Mesendoderm (in vitro differentiated cells): Measurements from ENCODE around the gene MS4A1.

Experiments
- DNase-seq: peaks from one replicate; pipeline ENCODE4 v3.0.0; 2013
- H2AK5ac ChIP-seq: 2 replicates; pipeline ENCODE4 v1.6.1; 2013; ENCODE audit warnings: low read length, inconsistent platforms
- H2BK120ac ChIP-seq: 2 replicates; pipeline ENCODE4 v1.6.1; 2013; ENCODE audit warnings: low read depth, mild to moderate bottlenecking, low read length, moderate library complexity, mixed read lengths
- H2BK15ac ChIP-seq: replicated peaks from 2 replicates; pipeline ENCODE4 v1.6.1; 2013; ENCODE audit warnings: low read depth, mild to moderate bottlenecking, moderate library complexity
- H2BK5ac ChIP-seq: 2 replicates; pipeline ENCODE4 v1.6.1; 2013; ENCODE audit warnings: low read length, inconsistent platforms
- H3K18ac ChIP-seq: 2 replicates; pipeline ENCODE4 v1.6.1; 2013; ENCODE audit warnings: mild to moderate bottlenecking, low read length, mixed read lengths
- H3K23ac ChIP-seq: one replicate; pipeline ENCODE4 v1.6.1; 2013; ENCODE audit warnings: low read length
- H3K27ac ChIP-seq: 2 replicates; pipeline ENCODE4 v1.5.1; 2013; ENCODE audit warnings: low read depth, mild to moderate bottlenecking, inconsistent platforms, low read length, moderate library complexity
- H3K27me3 ChIP-seq: 2 replicates; pipeline ENCODE4 v1.6.1; 2013; ENCODE audit warnings: low read length, control low read depth, mild to moderate bottlenecking, inconsistent platforms; ENCODE audit not compliant: insufficient read depth, poor library complexity
- H3K36me3 ChIP-seq: 2 replicates; pipeline ENCODE4 v1.6.1; 2013; ENCODE audit warnings: low read length, inconsistent platforms; ENCODE audit not compliant: control insufficient read depth, insufficient read depth
- H3K4ac ChIP-seq: one replicate; pipeline ENCODE4 v1.6.1; 2013; ENCODE audit warnings: low read depth, mild to moderate bottlenecking, low read length, moderate library complexity
- H3K4me1 ChIP-seq: 2 replicates; pipeline ENCODE4 v1.6.1; 2013; ENCODE audit warnings: low read depth, low read length, inconsistent platforms; ENCODE audit not compliant: control insufficient read depth
- H3K4me2 ChIP-seq: 2 replicates; pipeline ENCODE4 v1.6.1; 2013; ENCODE audit warnings: low read length
- H3K4me3 ChIP-seq: 2 replicates; pipeline ENCODE4 v1.5.1; 2013; ENCODE audit warnings: mild to moderate bottlenecking, low read length
- H3K56ac ChIP-seq: one replicate; pipeline ENCODE4 v1.6.1; 2013; ENCODE audit warnings: low read length
- H3K79me1 ChIP-seq: 2 replicates; pipeline ENCODE4 v1.6.1; 2013; ENCODE audit warnings: low read length, inconsistent platforms
- H3K79me2 ChIP-seq: 2 replicates; pipeline ENCODE4 v1.6.1; 2013; ENCODE audit warnings: mild to moderate bottlenecking, low read length; ENCODE audit not compliant: control insufficient read depth, insufficient read depth
- H3K9ac ChIP-seq: 2 replicates; pipeline ENCODE4 v1.6.1; 2013; ENCODE audit warnings: low read length, inconsistent platforms
- H4K5ac ChIP-seq: one replicate; pipeline ENCODE4 v1.6.1; 2013; ENCODE audit warnings: low read length
- H4K8ac ChIP-seq: one replicate; pipeline ENCODE4 v1.6.1; 2013; ENCODE audit warnings: low read depth, mild to moderate bottlenecking, control low read depth, low read length, moderate library complexity
- WGBS: extraction: QIAGEN DNeasy Blood & Tissue Kit; methylation state at CpG from one replicate; pipeline ENCODE4 v1.1.7; 2013; ENCODE audit warnings: low lambda C conversion rate, missing lambda C conversion rate; ENCODE audit not compliant: insufficient coverage; ENCODE audit errors: extremely low coverage; 5-methylcytosine and 5-hydroxymethylcytosine counted together

Gene MS4A1

GRCh38 chr11:60492488-60493009, 36.9 kb downstream of the MS4A1 start, which contains the start of gene MS4A12:
TSS of gene MS4A12 (plus strand) at chr11:60492778. CDS start at chr11:60497319, 4,541 bp downstream.
- no peaks in the 10 kb centered on the region for H3K79me1 ChIP-seq
- no peak within 1 kb of the TSS for H3K4ac ChIP-seq
- H2BK15ac ChIP-seq = no peak within 1 kb of the TSS
- H3K4me3 ChIP-seq = no peak within 1 kb of the TSS
- H3K79me2 ChIP-seq = no peaks in the 10 kb centered on the region
- no peak for DNase-seq
- H3K9ac ChIP-seq = no peak within 1 kb of the TSS
- H4K8ac ChIP-seq = no peak within 1 kb of the TSS
- no CpG with 5 or more reads among the region's 4 CpGs for WGBS
- H3K4me1 ChIP-seq = no peaks in the 10 kb centered on the region
- H3K23ac ChIP-seq = no peak within 1 kb of the TSS
- H3K27ac ChIP-seq = no peak within 1 kb of the TSS
- H3K36me3 ChIP-seq = no peaks in the 10 kb centered on the region
- H3K56ac ChIP-seq = no peak within 1 kb of the TSS
- no peak within 1 kb of the TSS for H3K4me2 ChIP-seq
- H2BK5ac ChIP-seq = no peak within 1 kb of the TSS
- no peak within 1 kb of the TSS for H2AK5ac ChIP-seq
- H4K5ac ChIP-seq = no peak within 1 kb of the TSS
- H2BK120ac ChIP-seq = no peak within 1 kb of the TSS
- peaks cover 2% of the 10 kb centered on the region for H3K27me3 ChIP-seq
- H3K18ac ChIP-seq = no peak within 1 kb of the TSS

GRCh38 chr11:60493454-60493853, 37.8 kb downstream of the MS4A1 start:
- Histone ChIP-seq H3K27me3 (peaks cover 2% of the 10 kb centered on the region), H3K4me3 (no peak overlapping the region), H2AK5ac (no peak overlapping the region), H3K18ac (no peak overlapping the region), H3K79me1 (no peaks in the 10 kb centered on the region), H3K23ac (no peak overlapping the region), H3K27ac (no peak overlapping the region), H2BK120ac (no peak overlapping the region), H2BK15ac (no peak overlapping the region), H3K4me1 (no peaks in the 10 kb centered on the region), H3K4me2 (no peak overlapping the region), H2BK5ac (no peak overlapping the region), H3K79me2 (no peaks in the 10 kb centered on the region), H3K56ac (no peak overlapping the region), H4K8ac (no peak overlapping the region), H3K4ac (no peak overlapping the region), H3K36me3 (no peaks in the 10 kb centered on the region), H3K9ac (no peak overlapping the region), H4K5ac (no peak overlapping the region)
- WGBS = no CpG with 5 or more reads among the region's 2 CpGs
- no peak for DNase-seq

GRCh38 chr11:60498399-60498798, 42.8 kb downstream of the MS4A1 start:
- H3K4me2 ChIP-seq = no peak overlapping the region
- H3K4me1 ChIP-seq = no peaks in the 10 kb centered on the region
- H4K8ac ChIP-seq = no peak overlapping the region
- H3K79me1 ChIP-seq = no peaks in the 10 kb centered on the region
- no peaks in the 10 kb centered on the region for H3K36me3 ChIP-seq
- H2BK120ac ChIP-seq = no peak overlapping the region
- no peaks in the 10 kb centered on the region for H3K79me2 ChIP-seq
- no peak overlapping the region for H3K18ac ChIP-seq
- no CpG with 5 or more reads among the region's 2 CpGs for WGBS
- H3K56ac ChIP-seq = no peak overlapping the region
- no peak for DNase-seq
- H3K4ac ChIP-seq = no peak overlapping the region
- H2AK5ac ChIP-seq = no peak overlapping the region
- no peak overlapping the region for H3K4me3 ChIP-seq
- H4K5ac ChIP-seq = no peak overlapping the region
- H2BK15ac ChIP-seq = no peak overlapping the region
- H3K23ac ChIP-seq = no peak overlapping the region
- H3K27me3 ChIP-seq = peaks cover 2% of the 10 kb centered on the region
- no peak overlapping the region for H3K27ac ChIP-seq
- no peak overlapping the region for H3K9ac ChIP-seq
- H2BK5ac ChIP-seq = no peak overlapping the region

GRCh38 chr11:60498853-60499252, 43.2 kb downstream of the MS4A1 start:
- DNase-seq = no peak
- Histone ChIP-seq H3K4ac (no peak overlapping the region), H3K9ac (no peak overlapping the region)

GRCh38 chr11:60500276-60500910, 44.7 kb downstream of the MS4A1 start:
- peak; percentile 53 for DNase-seq

More at GRCh38 chr11:60498853-60499252, 43.2 kb downstream of the MS4A1 start:
- Histone ChIP-seq H3K27ac (no peak overlapping the region), H4K5ac (no peak overlapping the region), H3K79me1 (no peaks in the 10 kb centered on the region), H2AK5ac (no peak overlapping the region), H3K27me3 (peaks cover 2% of the 10 kb centered on the region), H3K56ac (no peak overlapping the region), H3K4me3 (no peak overlapping the region), H4K8ac (no peak overlapping the region), H2BK120ac (no peak overlapping the region), H3K36me3 (no peaks in the 10 kb centered on the region), H2BK5ac (no peak overlapping the region), H3K4me1 (no peaks in the 10 kb centered on the region), H3K4me2 (no peak overlapping the region), H3K18ac (no peak overlapping the region), H3K23ac (no peak overlapping the region), H3K79me2 (no peaks in the 10 kb centered on the region), H2BK15ac (no peak overlapping the region)
- no CpG with 5 or more reads among the region's 4 CpGs for WGBS

More at GRCh38 chr11:60500276-60500910, 44.7 kb downstream of the MS4A1 start:
- Histone ChIP-seq H3K36me3 (no peaks in the 10 kb centered on the region), H3K79me1 (no peaks in the 10 kb centered on the region), H3K9ac (no peak overlapping the region), H3K4me1 (no peaks in the 10 kb centered on the region), H3K4me2 (no peak overlapping the region), H2BK120ac (no peak overlapping the region), H3K23ac (no peak overlapping the region), H3K56ac (no peak overlapping the region), H4K5ac (no peak overlapping the region), H2AK5ac (no peak overlapping the region), H2BK5ac (no peak overlapping the region), H3K18ac (no peak overlapping the region), H3K79me2 (no peaks in the 10 kb centered on the region), H3K4ac (no peak overlapping the region), H3K4me3 (no peak overlapping the region), H3K27ac (no peak overlapping the region), H4K8ac (no peak overlapping the region), H3K27me3 (peaks cover 2% of the 10 kb centered on the region), H2BK15ac (no peak overlapping the region)
- no CpG with 5 or more reads among the region's 3 CpGs for WGBS
